ENCODE measurements around the gene SPSB2.

- no peak for TF ChIP-seq CTCF (IDR thresholded peaks at IDR 0.05)
- no peak for TF ChIP-seq POLR2A (IDR thresholded peaks at IDR 0.05)
Observed at GRCh38 chr12:6828781-6829535, 44.1 kb downstream of the SPSB2 start.
